HepG2 (cell line): Measurements from ENCODE around the gene MSS51. TPM values are rescaled to one million over a fixed set of nuclear protein-coding genes. Genes with fewer than 3 reads are reported as not detected.

Experiments used
- ATAC-seq: fragments of 200-7000 bp; cut with Tn5 transposase; 3 replicates; pipeline ENCODE4 v1.9.1; 2020; ENCODE audit warnings: mild to moderate bottlenecking, moderate library complexity
- BruUV-seq: library from RNA; stranded (reverse); fragments of 400-500 nt; replicated peaks from 2 replicates; lab custom pipeline; 2021; lab: Mats Ljungman, UMichigan
- CTCF ChIA-PET: fragments of 300-600 bp; formaldehyde crosslinking; extraction: SDS; loops from one replicate; lab custom pipeline; 2021; ENCODE audit warnings: low total read pairs, inconsistent platforms, low intra/inter-chr PET ratio; lab: Yijun Ruan, JAX
- POLR2A ChIA-PET: fragments of 350-600 bp; sonication (Branson Sonifier 250); formaldehyde crosslinking; loops from one replicate; lab custom pipeline; 2020; ENCODE audit warnings: antibody characterized with exemption, inconsistent platforms; lab: Yijun Ruan, JAX
- DNase-seq: peaks from one replicate; pipeline ENCODE4 v3.0.0-alpha.2; 2015; ENCODE audit warnings: low spot score
- FAIRE-seq: peaks from 3 replicates; lab custom pipeline; 2011; peaks lifted over from hg19 to GRCh38; lab: Jason Lieb, UNC
- H2AFZ ChIP-seq: one replicate; pipeline ENCODE4 v1.6.1; 2011; ENCODE audit warnings: low read length, inconsistent platforms
- H3K27ac ChIP-seq: fragments of 300-600 bp; 3 replicates; pipeline ENCODE4 v1.8.0; 2011; ENCODE audit warnings: mixed run types, mild to moderate bottlenecking, mixed read lengths, low read length, inconsistent platforms; ENCODE audit not compliant: insufficient read depth; ENCODE audit errors: extremely low read length
- H3K27me3 ChIP-seq, 2 experiments: fragments of 200-600 bp in 1 of 2; 2 replicates in 1 of 2; 3 replicates in 1 of 2; pipeline versions ENCODE4 v1.6.0 to v1.8.0; 2011; ENCODE audit warnings: low read length in 2 of 2, mild to moderate bottlenecking in 2 of 2, moderate library complexity in 2 of 2, inconsistent platforms in 1 of 2; ENCODE audit not compliant: insufficient read depth in 2 of 2, control insufficient read depth in 1 of 2
- H3K36me3 ChIP-seq, 2 experiments: fragments of 200-600 bp in 1 of 2; replicated peaks in 1 of 2; 2 replicates in 1 of 2; 3 replicates in 1 of 2; pipeline versions ENCODE4 v1.5.1 to v1.8.0; 2011; ENCODE audit warnings: low read length in 2 of 2, inconsistent platforms in 1 of 2; ENCODE audit not compliant: insufficient read depth in 2 of 2, control insufficient read depth in 1 of 2
- H3K4me1 ChIP-seq: 2 replicates; pipeline ENCODE4 v1.5.1; 2012; ENCODE audit warnings: low read length, inconsistent platforms; ENCODE audit not compliant: insufficient read depth
- H3K4me2 ChIP-seq: 2 replicates; pipeline ENCODE4 v1.6.0; 2011; ENCODE audit warnings: low read depth, low read length, inconsistent platforms
- H3K4me3 ChIP-seq, 3 experiments: fragments of 200-600 bp in 1 of 3; sonication (generic), shearing (Covaris generic) in 1 of 3; replicated peaks in 1 of 3; 2 replicates each; pipeline ENCODE4 v1.5.1; 2011 to 2016; ENCODE audit warnings: low read length in 3 of 3, inconsistent platforms in 2 of 3, low read depth in 2 of 3, mild to moderate bottlenecking in 2 of 3, control low read depth in 1 of 3, mixed read lengths in 1 of 3; ENCODE audit not compliant: insufficient read depth in 1 of 3
- H3K79me2 ChIP-seq: one replicate; pipeline ENCODE4 v1.6.1; 2011; ENCODE audit warnings: low read length, inconsistent platforms; ENCODE audit not compliant: insufficient read depth
- H3K9ac ChIP-seq: 2 replicates; pipeline ENCODE4 v1.6.0; 2011; ENCODE audit warnings: mild to moderate bottlenecking, low read depth, low read length, inconsistent platforms; ENCODE audit not compliant: insufficient read depth
- H3K9me3 ChIP-seq: 2 replicates; pipeline ENCODE4 v1.5.1; 2012; ENCODE audit warnings: mild to moderate bottlenecking, low read length
- H4K20me1 ChIP-seq: 2 replicates; pipeline ENCODE4 v1.6.0; 2011; ENCODE audit warnings: inconsistent platforms, mild to moderate bottlenecking, low read length, moderate library complexity; ENCODE audit not compliant: insufficient read depth
- CAMTA2 ChIP-seq: sonication (generic); formaldehyde crosslinking; IDR thresholded peaks from 2 replicates; pipeline ENCODE4 v1.4.0; 2020; ENCODE audit warnings: mild to moderate bottlenecking, missing genetic modification reagents, borderline replicate concordance
- NR0B2 ChIP-seq: sonication (generic); formaldehyde crosslinking; IDR thresholded peaks from 2 replicates; pipeline ENCODE4 v1.4.0; 2020; ENCODE audit warnings: mild to moderate bottlenecking, missing genetic modification reagents
- PAWR ChIP-seq: sonication (generic); formaldehyde crosslinking; IDR thresholded peaks from 2 replicates; pipeline ENCODE4 v1.4.0; 2020; ENCODE audit warnings: missing genetic modification reagents, mild to moderate bottlenecking, borderline replicate concordance
- PPARG ChIP-seq: conservative IDR thresholded peaks from 2 replicates; pipeline ENCODE4 v1.6.1; 2016; ENCODE audit warnings: missing biosample characterization, missing genetic modification reagents
- RARA ChIP-seq: IDR thresholded peaks from 2 replicates; pipeline ENCODE4 v1.6.1; 2016; ENCODE audit warnings: missing genetic modification reagents, missing compliant biosample characterization
- RBAK ChIP-seq: sonication (generic); formaldehyde crosslinking; IDR thresholded peaks from 2 replicates; pipeline ENCODE4 v1.5.1; 2020; ENCODE audit warnings: mild to moderate bottlenecking, missing genetic modification reagents
- RFX3 ChIP-seq: IDR thresholded peaks from 2 replicates; pipeline ENCODE4 v1.6.1; 2016; ENCODE audit warnings: missing biosample characterization, missing genetic modification reagents
- SALL1 ChIP-seq: sonication (generic); formaldehyde crosslinking; IDR thresholded peaks from 2 replicates; pipeline ENCODE4 v1.8.0; 2022; ENCODE audit warnings: mild to moderate bottlenecking, missing genetic modification reagents
- SP5 ChIP-seq: IDR thresholded peaks from 2 replicates; pipeline ENCODE4 v1.6.1; 2016; ENCODE audit warnings: low read depth, borderline replicate concordance
- TP53 ChIP-seq: sonication (generic); formaldehyde crosslinking; conservative IDR thresholded peaks from 2 replicates; pipeline ENCODE4 v1.4.0; 2020; ENCODE audit warnings: missing genetic modification reagents
- ZBTB3 ChIP-seq: sonication (generic); formaldehyde crosslinking; IDR thresholded peaks from 2 replicates; pipeline ENCODE4 v1.4.0; 2020; ENCODE audit warnings: low read depth, mild to moderate bottlenecking, moderate library complexity, missing genetic modification reagents, borderline replicate concordance
- ZNF251 ChIP-seq: sonication (generic); formaldehyde crosslinking; IDR thresholded peaks from 2 replicates; pipeline ENCODE4 v1.9.0; 2021; ENCODE audit warnings: mild to moderate bottlenecking, missing genetic modification reagents
- ZNF382 ChIP-seq: sonication (generic); formaldehyde crosslinking; IDR thresholded peaks from 2 replicates; pipeline ENCODE4 v1.5.0; 2020; ENCODE audit warnings: missing genetic modification reagents, mild to moderate bottlenecking, borderline replicate concordance
- WGBS: methylation state at CpG from one replicate; pipeline ENCODE4 v1.1.6; 2017; ENCODE audit warnings: low lambda C conversion rate; 5-methylcytosine and 5-hydroxymethylcytosine counted together
- in situ Hi-C: cut with HindIII; loops from 2 replicates; pipeline ENCODE4 v1.10.0; 2017; ENCODE audit warnings: low pct_unique_long_range_greater_than_20kb; ENCODE audit not compliant: extremely low pct_ligation_motif_present
- intact Hi-C: fragments of 100-400 bp; cut with micrococcal nuclease; formaldehyde crosslinking; loops from one replicate; pipeline ENCODE4 v1.10.0; 2022; ENCODE audit not compliant: unreplicated experiment
- polyA plus RNA-seq, 8 experiments: library from polyadenylated mRNA; depleted of rRNA in 3 of 8; stranded (reverse) in 7 of 8; unstranded in 1 of 8; fragments of >200 nt; fragmentation: Illumina TruSeq in 4 of 8; extraction: Trizol in 4 of 8; gene quantifications; 2 replicates each; pipeline versions ENCODE4 v1.2.1 to v1.2.3, GENCODE V29; 2011 to 2016; ENCODE audit warnings: low read depth in 4 of 8, missing spikeins in 1 of 8, mixed read lengths in 1 of 8; ENCODE audit not compliant: insufficient read depth in 1 of 8
- total RNA-seq, 5 experiments: library from RNA; depleted of rRNA; stranded (reverse); fragments of >200 nt; fragmentation: Illumina TruSeq; extraction: Trizol; gene quantifications; 2 replicates each; pipeline ENCODE4 v1.2.3, GENCODE V29; 2016; ENCODE audit warnings: low read depth in 1 of 5
- TF ChIP-seq, protein P1 (sequence below): sonication (generic); formaldehyde crosslinking; IDR thresholded peaks from 2 replicates; pipeline ENCODE4 v1.4.0; 2020; ENCODE audit warnings: missing genetic modification reagents
- TF ChIP-seq, protein P2 (sequence below): sonication (generic); formaldehyde crosslinking; IDR thresholded peaks from 2 replicates; pipeline ENCODE4 v1.9.0; 2021; ENCODE audit warnings: missing genetic modification reagents, borderline replicate concordance

Gene MSS51
- total and polyA plus RNA-seq, 2 of the 13 experiments (the other 11 are each of a cell fraction or from before 2014, with no cell fraction given) = 0.91 to 2.4 TPM

GRCh38 chr10:73444457-73444856 is 11.1 kb upstream of the MSS51 start:
- no peak overlapping the region for H3K4me2 ChIP-seq
- intact Hi-C loops (no loop called here), in situ Hi-C loops (no loop called here)
- ChIA-PET POLR2A (no interaction called here), CTCF (no interaction called here)
- H3K9me3 ChIP-seq = no peaks in the 10 kb centered on the region
- no peaks in the 10 kb centered on the region for H3K4me1 ChIP-seq
- DNase-seq (no peak), FAIRE-seq (no peak), ATAC-seq (no peak)
- H2AFZ ChIP-seq = no peak overlapping the region
- no peak overlapping the region for H3K9ac ChIP-seq
- H3K4me3 ChIP-seq = no peak overlapping the region
- no peaks in the 10 kb centered on the region for H4K20me1 ChIP-seq
- H3K27ac ChIP-seq = no peak overlapping the region
- no peaks in the 10 kb centered on the region for H3K27me3 ChIP-seq
- BruUV-seq = no TSS peak
- TF ChIP-seq, protein P1, sequence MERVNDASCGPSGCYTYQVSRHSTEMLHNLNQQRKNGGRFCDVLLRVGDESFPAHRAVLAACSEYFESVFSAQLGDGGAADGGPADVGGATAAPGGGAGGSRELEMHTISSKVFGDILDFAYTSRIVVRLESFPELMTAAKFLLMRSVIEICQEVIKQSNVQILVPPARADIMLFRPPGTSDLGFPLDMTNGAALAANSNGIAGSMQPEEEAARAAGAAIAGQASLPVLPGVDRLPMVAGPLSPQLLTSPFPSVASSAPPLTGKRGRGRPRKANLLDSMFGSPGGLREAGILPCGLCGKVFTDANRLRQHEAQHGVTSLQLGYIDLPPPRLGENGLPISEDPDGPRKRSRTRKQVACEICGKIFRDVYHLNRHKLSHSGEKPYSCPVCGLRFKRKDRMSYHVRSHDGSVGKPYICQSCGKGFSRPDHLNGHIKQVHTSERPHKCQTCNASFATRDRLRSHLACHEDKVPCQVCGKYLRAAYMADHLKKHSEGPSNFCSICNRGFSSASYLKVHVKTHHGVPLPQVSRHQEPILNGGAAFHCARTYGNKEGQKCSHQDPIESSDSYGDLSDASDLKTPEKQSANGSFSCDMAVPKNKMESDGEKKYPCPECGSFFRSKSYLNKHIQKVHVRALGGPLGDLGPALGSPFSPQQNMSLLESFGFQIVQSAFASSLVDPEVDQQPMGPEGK (CRISPR knock-in tag) = no peak
- no peak for TF ChIP-seq RARA
- TF ChIP-seq PAWR = no peak
- no peak for TF ChIP-seq PPARG (CRISPR knock-in tag)
- no peak for TF ChIP-seq NR0B2 (CRISPR knock-in tag)
- no peak for TF ChIP-seq ZNF382 (CRISPR knock-in tag)
- no peak for TF ChIP-seq ZNF251 (CRISPR knock-in tag)
- TF ChIP-seq CAMTA2 (CRISPR knock-in tag) = no peak
- TF ChIP-seq RBAK = no peak
- no peak for TF ChIP-seq SP5
- TF ChIP-seq, protein P2, sequence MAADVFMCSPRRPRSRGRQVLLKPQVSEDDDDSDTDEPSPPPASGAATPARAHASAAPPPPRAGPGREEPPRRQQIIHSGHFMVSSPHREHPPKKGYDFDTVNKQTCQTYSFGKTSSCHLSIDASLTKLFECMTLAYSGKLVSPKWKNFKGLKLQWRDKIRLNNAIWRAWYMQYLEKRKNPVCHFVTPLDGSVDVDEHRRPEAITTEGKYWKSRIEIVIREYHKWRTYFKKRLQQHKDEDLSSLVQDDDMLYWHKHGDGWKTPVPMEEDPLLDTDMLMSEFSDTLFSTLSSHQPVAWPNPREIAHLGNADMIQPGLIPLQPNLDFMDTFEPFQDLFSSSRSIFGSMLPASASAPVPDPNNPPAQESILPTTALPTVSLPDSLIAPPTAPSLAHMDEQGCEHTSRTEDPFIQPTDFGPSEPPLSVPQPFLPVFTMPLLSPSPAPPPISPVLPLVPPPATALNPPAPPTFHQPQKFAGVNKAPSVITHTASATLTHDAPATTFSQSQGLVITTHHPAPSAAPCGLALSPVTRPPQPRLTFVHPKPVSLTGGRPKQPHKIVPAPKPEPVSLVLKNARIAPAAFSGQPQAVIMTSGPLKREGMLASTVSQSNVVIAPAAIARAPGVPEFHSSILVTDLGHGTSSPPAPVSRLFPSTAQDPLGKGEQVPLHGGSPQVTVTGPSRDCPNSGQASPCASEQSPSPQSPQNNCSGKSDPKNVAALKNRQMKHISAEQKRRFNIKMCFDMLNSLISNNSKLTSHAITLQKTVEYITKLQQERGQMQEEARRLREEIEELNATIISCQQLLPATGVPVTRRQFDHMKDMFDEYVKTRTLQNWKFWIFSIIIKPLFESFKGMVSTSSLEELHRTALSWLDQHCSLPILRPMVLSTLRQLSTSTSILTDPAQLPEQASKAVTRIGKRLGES = no peak
- TF ChIP-seq RFX3 = no peak
- no peak for TF ChIP-seq ZBTB3
- TF ChIP-seq TP53 (CRISPR knock-in tag) = no peak
- no peak for TF ChIP-seq SALL1
- WGBS = 80% methylated on average over 1 of the region's 1 CpG
- peaks cover 4 to 12% of the 10 kb centered on the region in 2 experiments; a peak in 3 of 5 replicates for H3K36me3 ChIP-seq
- no peaks in the 10 kb centered on the region for H3K79me2 ChIP-seq
